Measurements from ENCODE around the gene DIDO1.

DNA sequence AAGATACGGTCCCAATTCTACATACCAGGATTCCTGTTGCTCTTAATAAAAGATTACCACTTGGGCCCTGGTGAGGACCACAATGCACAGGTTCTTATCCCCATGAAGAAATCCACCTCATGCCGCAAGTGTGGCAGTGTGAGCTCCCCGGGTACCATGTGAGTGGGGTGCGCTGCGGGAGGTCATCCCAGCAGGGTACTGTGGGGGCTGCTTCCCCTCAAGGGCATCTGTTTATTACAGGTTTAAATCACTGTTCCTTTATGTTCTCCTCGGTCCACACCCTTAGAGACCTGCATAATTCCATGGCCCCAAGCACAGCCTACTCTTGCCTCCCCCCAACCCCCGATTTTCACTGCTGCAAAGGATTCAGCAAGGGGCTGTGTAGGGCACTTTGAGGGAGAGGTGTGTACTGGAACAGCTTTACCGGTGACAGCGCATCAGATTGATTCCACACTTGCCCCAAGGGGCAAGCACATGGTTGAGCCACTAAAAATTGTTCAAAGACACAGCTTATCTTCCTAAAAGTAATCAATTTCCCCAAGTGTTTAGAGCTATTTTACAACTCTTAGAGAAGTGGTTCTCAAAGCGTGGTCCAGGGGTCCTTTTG, 6.2 kb downstream of the DIDO1 start:
- no peak for TF ChIP-seq POLR2A (IDR thresholded peaks at IDR 0.05)
- TF ChIP-seq, protein P1, sequence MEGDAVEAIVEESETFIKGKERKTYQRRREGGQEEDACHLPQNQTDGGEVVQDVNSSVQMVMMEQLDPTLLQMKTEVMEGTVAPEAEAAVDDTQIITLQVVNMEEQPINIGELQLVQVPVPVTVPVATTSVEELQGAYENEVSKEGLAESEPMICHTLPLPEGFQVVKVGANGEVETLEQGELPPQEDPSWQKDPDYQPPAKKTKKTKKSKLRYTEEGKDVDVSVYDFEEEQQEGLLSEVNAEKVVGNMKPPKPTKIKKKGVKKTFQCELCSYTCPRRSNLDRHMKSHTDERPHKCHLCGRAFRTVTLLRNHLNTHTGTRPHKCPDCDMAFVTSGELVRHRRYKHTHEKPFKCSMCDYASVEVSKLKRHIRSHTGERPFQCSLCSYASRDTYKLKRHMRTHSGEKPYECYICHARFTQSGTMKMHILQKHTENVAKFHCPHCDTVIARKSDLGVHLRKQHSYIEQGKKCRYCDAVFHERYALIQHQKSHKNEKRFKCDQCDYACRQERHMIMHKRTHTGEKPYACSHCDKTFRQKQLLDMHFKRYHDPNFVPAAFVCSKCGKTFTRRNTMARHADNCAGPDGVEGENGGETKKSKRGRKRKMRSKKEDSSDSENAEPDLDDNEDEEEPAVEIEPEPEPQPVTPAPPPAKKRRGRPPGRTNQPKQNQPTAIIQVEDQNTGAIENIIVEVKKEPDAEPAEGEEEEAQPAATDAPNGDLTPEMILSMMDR (IDR thresholded peaks at IDR 0.05), result no peak
